ENCODE results near the gene CDC42BPB. TPM values are rescaled to one million over a fixed set of nuclear protein-coding genes. Genes with fewer than 3 reads are reported as not detected.

Gene CDC42BPB
- total RNA-seq, 1 donor from 2014 or later: 116 TPM

DNA sequence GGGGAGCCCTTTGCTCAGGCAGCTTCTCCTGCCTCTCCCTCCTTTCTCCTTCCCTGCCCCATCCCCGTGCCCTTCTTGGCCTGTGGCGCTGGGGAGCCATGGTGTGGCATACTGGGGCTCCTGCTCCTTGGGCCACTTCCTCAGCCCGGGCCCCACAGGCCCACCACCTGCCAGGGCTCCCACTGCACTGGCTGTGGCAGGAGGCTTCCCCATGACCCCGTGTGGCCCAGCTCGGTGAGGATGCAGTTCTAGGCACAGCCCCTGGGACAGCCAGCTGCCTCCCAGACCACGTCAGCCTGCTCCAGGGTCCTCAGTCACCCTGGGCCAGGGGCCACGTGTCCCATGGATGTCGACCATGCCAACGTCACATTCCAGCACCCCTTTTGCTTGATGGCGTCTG lies 147.9 kb downstream of the CDC42BPB start:
- H3K9ac ChIP-seq (ENCODE audit: low read length): no peak overlapping the region
- DNase-seq (ENCODE audit: low read depth) (no peak), FAIRE-seq (no peak)
- no peak overlapping the region for H3K27ac Mint-ChIP-seq (ENCODE audit: unreplicated experiment)
- H3K4me3 ChIP-seq (ENCODE audit: insufficient read depth, low read depth, low read length): no peak overlapping the region
- peaks cover 5% of the 10 kb centered on the region for H4K20me1 ChIP-seq (ENCODE audit: insufficient read depth, low read length)
- H3K4me3 Mint-ChIP-seq (ENCODE audit: unreplicated experiment): no peak overlapping the region
- no peaks in the 10 kb centered on the region for H3K27me3 Mint-ChIP-seq (ENCODE audit: low read depth, unreplicated experiment)
- no peaks in the 10 kb centered on the region for H3K4me1 ChIP-seq (ENCODE audit: insufficient read depth, low read length)
- H3K27ac ChIP-seq (ENCODE audit: low read depth, low read length): no peak overlapping the region
- no peak overlapping the region for H2AFZ ChIP-seq (ENCODE audit: low read depth, low read length)
- no peaks in the 10 kb centered on the region for H3K4me1 Mint-ChIP-seq (ENCODE audit: low read depth, unreplicated experiment)
- no peaks in the 10 kb centered on the region for H3K36me3 ChIP-seq (ENCODE audit: insufficient read depth, low read length)
- no peaks in the 10 kb centered on the region for H3K27me3 ChIP-seq (ENCODE audit: insufficient read depth, low read length)
- H3K79me2 ChIP-seq (ENCODE audit: insufficient read depth, low read length): no peaks in the 10 kb centered on the region
- no peak overlapping the region for H3K4me2 ChIP-seq (ENCODE audit: low read length)
- no peaks in the 10 kb centered on the region for H3K9me3 Mint-ChIP-seq (ENCODE audit: unreplicated experiment)
- peaks cover 23% of the 10 kb centered on the region for H3K36me3 Mint-ChIP-seq (ENCODE audit: low read depth, unreplicated experiment)
- TF ChIP-seq EZH2 (IDR thresholded peaks at IDR 0.05; ENCODE audit: insufficient read depth, low read length): no peak
- TF ChIP-seq, protein P1, sequence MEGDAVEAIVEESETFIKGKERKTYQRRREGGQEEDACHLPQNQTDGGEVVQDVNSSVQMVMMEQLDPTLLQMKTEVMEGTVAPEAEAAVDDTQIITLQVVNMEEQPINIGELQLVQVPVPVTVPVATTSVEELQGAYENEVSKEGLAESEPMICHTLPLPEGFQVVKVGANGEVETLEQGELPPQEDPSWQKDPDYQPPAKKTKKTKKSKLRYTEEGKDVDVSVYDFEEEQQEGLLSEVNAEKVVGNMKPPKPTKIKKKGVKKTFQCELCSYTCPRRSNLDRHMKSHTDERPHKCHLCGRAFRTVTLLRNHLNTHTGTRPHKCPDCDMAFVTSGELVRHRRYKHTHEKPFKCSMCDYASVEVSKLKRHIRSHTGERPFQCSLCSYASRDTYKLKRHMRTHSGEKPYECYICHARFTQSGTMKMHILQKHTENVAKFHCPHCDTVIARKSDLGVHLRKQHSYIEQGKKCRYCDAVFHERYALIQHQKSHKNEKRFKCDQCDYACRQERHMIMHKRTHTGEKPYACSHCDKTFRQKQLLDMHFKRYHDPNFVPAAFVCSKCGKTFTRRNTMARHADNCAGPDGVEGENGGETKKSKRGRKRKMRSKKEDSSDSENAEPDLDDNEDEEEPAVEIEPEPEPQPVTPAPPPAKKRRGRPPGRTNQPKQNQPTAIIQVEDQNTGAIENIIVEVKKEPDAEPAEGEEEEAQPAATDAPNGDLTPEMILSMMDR (IDR thresholded peaks at IDR 0.05; ENCODE audit: insufficient read depth, low read depth, low read length): no peak
- no peaks in the 10 kb centered on the region for H3K9me3 ChIP-seq (ENCODE audit: insufficient read depth, low read depth, low read length)

DNA sequence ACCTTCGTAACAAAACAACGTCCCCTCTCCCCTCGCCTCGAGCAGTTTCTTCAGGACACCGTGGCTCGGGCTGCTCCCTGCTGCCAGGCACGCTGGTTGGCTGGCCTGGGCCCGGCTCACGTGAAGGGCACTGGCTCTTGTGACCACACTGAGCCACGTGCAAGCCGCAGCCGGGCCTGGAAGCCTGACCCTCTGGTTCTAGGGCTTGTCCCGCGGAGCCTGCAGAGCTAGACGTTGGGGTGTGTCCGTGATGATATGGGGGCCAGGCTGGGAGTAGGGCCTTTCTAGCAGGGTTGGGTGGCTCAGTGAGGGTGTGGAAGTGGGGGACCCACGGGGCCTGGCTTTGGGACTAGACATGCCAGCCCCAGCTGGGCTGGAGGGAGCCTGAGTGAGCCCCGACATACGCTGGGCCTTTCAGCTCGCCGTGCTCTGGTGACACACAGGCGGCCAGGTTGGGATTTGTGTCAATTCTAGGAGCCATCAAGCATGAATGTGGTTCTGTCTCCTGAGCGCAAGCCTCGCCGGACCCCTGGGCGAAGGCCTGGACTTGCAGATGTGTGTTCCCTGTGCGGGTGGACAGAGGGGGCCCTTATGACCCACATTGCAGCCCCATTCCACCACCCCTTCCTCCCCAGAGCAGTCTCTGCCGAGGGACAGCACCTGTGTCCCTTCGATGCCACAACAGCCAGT lies 148.4 kb downstream of the CDC42BPB start:
- Histone ChIP-seq H3K9ac (ENCODE audit: low read length) (no peak overlapping the region), H3K4me1 (ENCODE audit: insufficient read depth, low read length) (no peaks in the 10 kb centered on the region), H3K4me3 (ENCODE audit: insufficient read depth, low read depth, low read length) (no peak overlapping the region), H2AFZ (ENCODE audit: low read depth, low read length) (no peak overlapping the region), H4K20me1 (ENCODE audit: insufficient read depth, low read length) (peaks cover 5% of the 10 kb centered on the region), H3K79me2 (ENCODE audit: insufficient read depth, low read length) (no peaks in the 10 kb centered on the region), H3K4me2 (ENCODE audit: low read length) (no peak overlapping the region), H3K27me3 (ENCODE audit: insufficient read depth, low read length) (no peaks in the 10 kb centered on the region), H3K9me3 (ENCODE audit: insufficient read depth, low read depth, low read length) (no peaks in the 10 kb centered on the region), H3K36me3 (ENCODE audit: insufficient read depth, low read length) (no peaks in the 10 kb centered on the region), H3K27ac (ENCODE audit: low read depth, low read length) (no peak overlapping the region)
- DNase-seq (ENCODE audit: low read depth) (no peak), FAIRE-seq (no peak)
- Mint-ChIP-seq H3K36me3 (ENCODE audit: low read depth, unreplicated experiment) (peaks cover 23% of the 10 kb centered on the region), H3K4me1 (ENCODE audit: low read depth, unreplicated experiment) (no peaks in the 10 kb centered on the region), H3K27ac (ENCODE audit: unreplicated experiment) (no peak overlapping the region), H3K27me3 (ENCODE audit: low read depth, unreplicated experiment) (no peaks in the 10 kb centered on the region), H3K4me3 (ENCODE audit: unreplicated experiment) (no peak overlapping the region), H3K9me3 (ENCODE audit: unreplicated experiment) (no peaks in the 10 kb centered on the region)
- TF ChIP-seq, protein P1 (IDR thresholded peaks at IDR 0.05; ENCODE audit: insufficient read depth, low read depth, low read length): no peak
- no peak for TF ChIP-seq EZH2 (IDR thresholded peaks at IDR 0.05; ENCODE audit: insufficient read depth, low read length)

DNA sequence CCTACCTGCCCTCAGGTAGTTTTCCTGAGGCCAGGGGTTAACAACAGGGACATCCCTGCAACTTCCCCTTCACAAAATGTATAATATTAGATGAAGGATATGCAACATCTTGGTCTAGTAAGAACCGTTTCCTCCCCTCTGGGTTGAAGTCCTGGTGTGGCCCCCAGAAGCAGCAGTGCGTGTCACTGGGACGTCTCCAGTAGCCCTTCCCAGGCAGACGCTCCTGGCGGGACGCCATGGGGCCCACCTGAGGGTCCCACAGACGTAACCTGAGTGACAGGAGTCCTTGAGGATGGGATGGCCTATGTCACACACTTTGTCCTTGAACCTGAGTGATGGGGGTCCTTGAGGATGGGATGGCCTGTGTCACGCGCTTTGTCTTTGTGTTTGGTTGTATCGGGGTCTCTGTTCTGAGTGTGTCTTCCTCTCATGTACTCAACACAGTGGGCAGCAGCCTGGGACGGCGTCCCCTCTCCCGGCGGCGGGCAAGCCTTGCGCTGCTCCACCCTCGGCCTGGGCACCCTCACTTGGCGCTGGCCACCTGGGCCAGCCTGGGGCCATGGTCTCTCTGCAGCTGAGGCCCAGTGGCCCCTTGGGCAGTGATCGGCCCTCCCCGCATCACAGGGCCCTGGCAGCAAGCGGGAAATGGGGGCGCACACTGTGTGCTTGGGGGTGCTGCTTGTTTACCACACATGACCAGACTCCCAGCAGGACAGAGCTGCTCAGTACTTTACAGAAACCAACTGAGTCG lies 149.2 kb downstream of the CDC42BPB start:
- Mint-ChIP-seq H3K36me3 (ENCODE audit: low read depth, unreplicated experiment) (peaks cover 23% of the 10 kb centered on the region), H3K4me3 (ENCODE audit: unreplicated experiment) (no peak overlapping the region), H3K9me3 (ENCODE audit: unreplicated experiment) (no peaks in the 10 kb centered on the region), H3K27ac (ENCODE audit: unreplicated experiment) (no peak overlapping the region), H3K27me3 (ENCODE audit: low read depth, unreplicated experiment) (no peaks in the 10 kb centered on the region), H3K4me1 (ENCODE audit: low read depth, unreplicated experiment) (no peaks in the 10 kb centered on the region)
- TF ChIP-seq EZH2 (IDR thresholded peaks at IDR 0.05; ENCODE audit: insufficient read depth, low read length): no peak
- TF ChIP-seq, protein P1 (IDR thresholded peaks at IDR 0.05; ENCODE audit: insufficient read depth, low read depth, low read length): no peak
- FAIRE-seq: no peak
- H4K20me1 ChIP-seq (ENCODE audit: insufficient read depth, low read length): peaks cover 5% of the 10 kb centered on the region
- no peaks in the 10 kb centered on the region for H3K79me2 ChIP-seq (ENCODE audit: insufficient read depth, low read length)
- no peaks in the 10 kb centered on the region for H3K36me3 ChIP-seq (ENCODE audit: insufficient read depth, low read length)
- no peak overlapping the region for H2AFZ ChIP-seq (ENCODE audit: low read depth, low read length)
- H3K27me3 ChIP-seq (ENCODE audit: insufficient read depth, low read length): no peaks in the 10 kb centered on the region
- no peak overlapping the region for H3K9ac ChIP-seq (ENCODE audit: low read length)
- no peak overlapping the region for H3K4me3 ChIP-seq (ENCODE audit: insufficient read depth, low read depth, low read length)
- H3K4me2 ChIP-seq (ENCODE audit: low read length): no peak overlapping the region
- no peak overlapping the region for H3K27ac ChIP-seq (ENCODE audit: low read depth, low read length)
- DNase-seq (ENCODE audit: low read depth): no peak
- no peaks in the 10 kb centered on the region for H3K4me1 ChIP-seq (ENCODE audit: insufficient read depth, low read length)
- no peaks in the 10 kb centered on the region for H3K9me3 ChIP-seq (ENCODE audit: insufficient read depth, low read depth, low read length)
